Measurements from ENCODE around the gene GSDME. TPM values are rescaled to one million over a fixed set of nuclear protein-coding genes. Genes with fewer than 3 reads are reported as not detected.

GSDME gene
- total RNA-seq, 4 donors from 2014 or later: 3.1 to 5.2 (median 3.9) TPM

DNA sequence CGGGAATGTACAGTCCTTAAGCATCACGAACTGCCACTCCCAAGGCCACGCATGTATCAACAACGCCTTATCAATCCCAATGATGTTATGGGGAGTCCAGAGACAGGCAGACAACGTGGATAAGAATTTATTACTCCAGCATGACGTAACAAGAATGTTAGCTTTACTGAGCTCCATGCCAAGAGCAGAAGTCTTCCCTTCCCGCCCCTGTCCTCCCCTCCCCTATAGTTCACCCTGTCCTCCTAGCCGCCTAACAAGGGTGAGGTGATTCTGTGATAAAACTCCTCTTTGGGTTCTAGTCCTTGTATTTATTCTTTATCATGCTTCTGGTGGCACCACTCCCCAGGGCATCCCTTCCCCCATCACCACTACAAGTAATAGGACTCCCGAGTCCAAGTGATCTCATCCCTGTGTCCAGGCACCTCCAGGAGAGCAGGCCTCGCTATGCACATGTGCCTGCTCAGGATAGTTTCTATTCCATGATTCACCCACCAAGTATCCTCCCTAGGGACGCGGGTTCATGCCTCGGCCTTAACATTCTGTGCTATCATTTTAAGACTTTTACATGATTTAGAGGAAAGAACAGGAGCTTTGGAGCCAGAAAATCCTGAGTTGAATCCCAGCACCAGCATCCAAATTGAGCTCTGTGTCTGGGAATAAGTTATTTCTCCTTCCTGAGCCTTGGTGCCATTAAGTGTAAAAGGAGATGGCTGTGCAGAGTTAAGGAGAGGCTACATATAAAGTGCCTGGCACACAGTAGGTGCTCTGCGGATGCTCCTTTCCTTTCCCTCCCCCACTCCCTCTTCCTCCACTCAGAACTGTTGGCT lies 15.4 kb downstream of the GSDME start:
- no peak for TF ChIP-seq POLR2A (IDR thresholded peaks at IDR 0.05)
- TF ChIP-seq, protein P1, sequence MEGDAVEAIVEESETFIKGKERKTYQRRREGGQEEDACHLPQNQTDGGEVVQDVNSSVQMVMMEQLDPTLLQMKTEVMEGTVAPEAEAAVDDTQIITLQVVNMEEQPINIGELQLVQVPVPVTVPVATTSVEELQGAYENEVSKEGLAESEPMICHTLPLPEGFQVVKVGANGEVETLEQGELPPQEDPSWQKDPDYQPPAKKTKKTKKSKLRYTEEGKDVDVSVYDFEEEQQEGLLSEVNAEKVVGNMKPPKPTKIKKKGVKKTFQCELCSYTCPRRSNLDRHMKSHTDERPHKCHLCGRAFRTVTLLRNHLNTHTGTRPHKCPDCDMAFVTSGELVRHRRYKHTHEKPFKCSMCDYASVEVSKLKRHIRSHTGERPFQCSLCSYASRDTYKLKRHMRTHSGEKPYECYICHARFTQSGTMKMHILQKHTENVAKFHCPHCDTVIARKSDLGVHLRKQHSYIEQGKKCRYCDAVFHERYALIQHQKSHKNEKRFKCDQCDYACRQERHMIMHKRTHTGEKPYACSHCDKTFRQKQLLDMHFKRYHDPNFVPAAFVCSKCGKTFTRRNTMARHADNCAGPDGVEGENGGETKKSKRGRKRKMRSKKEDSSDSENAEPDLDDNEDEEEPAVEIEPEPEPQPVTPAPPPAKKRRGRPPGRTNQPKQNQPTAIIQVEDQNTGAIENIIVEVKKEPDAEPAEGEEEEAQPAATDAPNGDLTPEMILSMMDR (IDR thresholded peaks at IDR 0.05 in 4 of 5, conservative IDR thresholded peaks at IDR 0.05 in 1 of 5): no peak
- Histone ChIP-seq H3K4me3 (no peak overlapping the region), H3K36me3 (no peaks in the 10 kb centered on the region), H3K9me3 (peaks cover 0 to 3% (median 0%) of the 10 kb centered on the region in 3 donors), H3K4me1 (peaks cover 4 to 23% of the 10 kb centered on the region in 2 donors), H3K27ac (peak overlapping the region; percentile 63 to 82 (median 76)), H3K27me3 (no peaks in the 10 kb centered on the region)
- DNase-seq: peak; percentile 58 to 89
- peak; percentile 88 to 95 for ATAC-seq
- in situ Hi-C loops (cut with MboI; ENCODE audit: low sequenced_read_pairs in 4 of 4) (no loop called here), intact Hi-C loops (cut with DNase I; ENCODE audit: low total_unique reads) (no loop called here)

DNA sequence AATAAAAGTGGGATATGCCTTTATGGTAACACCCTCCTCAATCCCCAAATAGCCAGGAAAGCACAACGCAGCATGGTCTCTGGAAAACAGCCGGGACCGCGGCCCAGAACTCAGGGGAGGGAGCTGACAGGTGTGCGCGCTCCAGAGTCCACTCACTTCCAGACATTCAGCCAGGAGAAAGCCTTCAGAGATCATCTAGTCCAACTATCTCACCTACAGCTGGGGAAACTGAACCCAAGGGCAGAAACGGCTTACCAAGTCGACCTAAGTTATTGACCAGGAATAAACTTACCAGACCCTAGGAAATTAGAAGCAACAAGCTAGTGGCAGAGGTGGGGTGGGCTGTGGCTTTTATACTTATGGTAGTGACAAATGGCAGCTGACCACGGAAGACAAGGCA lies 16.4 kb downstream of the GSDME start:
- Histone ChIP-seq H3K4me1 (peaks cover 4 to 23% of the 10 kb centered on the region in 2 donors), H3K36me3 (no peaks in the 10 kb centered on the region), H3K27me3 (no peaks in the 10 kb centered on the region), H3K9me3 (peaks cover 0 to 3% (median 0%) of the 10 kb centered on the region in 3 donors), H3K27ac (peak overlapping the region; percentile 63 to 82 (median 76)), H3K4me3 (no peak overlapping the region)
- in situ Hi-C loops (cut with MboI; ENCODE audit: low sequenced_read_pairs in 4 of 4): no loop called here
- intact Hi-C loops (cut with DNase I; ENCODE audit: low total_unique reads): no loop called here
- DNase-seq (peak; percentile 32 to 68), ATAC-seq (peak; percentile 65 to 72)
- TF ChIP-seq, protein P1 (IDR thresholded peaks at IDR 0.05 in 4 of 5, conservative IDR thresholded peaks at IDR 0.05 in 1 of 5): no peak
- no peak for TF ChIP-seq POLR2A (IDR thresholded peaks at IDR 0.05)

DNA sequence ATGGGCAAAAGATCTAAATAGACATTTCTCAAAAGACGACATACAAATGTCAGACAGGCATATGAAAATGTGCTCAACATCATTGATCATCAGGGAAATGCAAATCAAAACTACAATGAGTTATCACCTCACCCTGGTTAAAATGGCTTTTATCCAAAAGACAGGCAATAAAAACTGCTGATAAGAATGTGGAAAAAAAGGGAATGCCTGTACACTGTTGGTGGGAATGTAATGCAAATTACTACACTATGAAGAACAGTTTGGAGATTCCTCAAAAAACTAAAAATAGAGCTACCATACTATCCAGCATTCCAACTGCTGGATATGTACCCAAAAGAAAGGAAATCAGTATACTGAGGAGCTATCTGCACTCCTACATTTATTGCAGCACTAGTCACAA lies 18.0 kb downstream of the GSDME start:
- peak overlapping the region in 1 of 4 donors; percentile 79 for H3K27ac ChIP-seq
- H3K36me3 ChIP-seq: no peaks in the 10 kb centered on the region
- in situ Hi-C loops (cut with MboI; ENCODE audit: low sequenced_read_pairs in 4 of 4) (no loop called here), intact Hi-C loops (cut with DNase I; ENCODE audit: low total_unique reads) (no loop called here)
- peaks cover 4 to 23% of the 10 kb centered on the region in 2 donors for H3K4me1 ChIP-seq
- DNase-seq: no peak
- TF ChIP-seq, protein P1 (IDR thresholded peaks at IDR 0.05 in 4 of 5, conservative IDR thresholded peaks at IDR 0.05 in 1 of 5): no peak
- TF ChIP-seq POLR2A (IDR thresholded peaks at IDR 0.05): no peak
- no peak for ATAC-seq
- H3K9me3 ChIP-seq: peaks cover 0 to 3% (median 0%) of the 10 kb centered on the region in 3 donors
- no peaks in the 10 kb centered on the region for H3K27me3 ChIP-seq
- H3K4me3 ChIP-seq: no peak overlapping the region

DNA sequence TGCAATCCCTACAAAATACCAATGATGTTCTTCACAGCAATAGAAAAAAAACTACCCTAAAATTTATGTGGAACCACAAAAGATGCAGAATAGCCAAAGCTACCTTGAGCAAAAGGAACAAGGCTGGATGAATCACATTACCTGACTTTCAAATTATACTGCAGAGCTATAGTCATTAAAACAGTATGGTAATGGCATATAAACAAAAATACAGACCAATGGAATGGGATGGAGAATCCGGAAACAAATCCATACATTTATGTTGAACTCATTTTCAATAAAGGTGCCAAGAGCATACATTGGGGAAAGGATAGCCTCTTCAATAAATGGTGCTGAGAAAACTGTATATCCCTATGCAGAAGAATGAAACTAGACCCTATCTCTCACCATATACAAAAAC lies 18.7 kb downstream of the GSDME start:
- TF ChIP-seq POLR2A (IDR thresholded peaks at IDR 0.05): no peak
- TF ChIP-seq, protein P1 (IDR thresholded peaks at IDR 0.05 in 4 of 5, conservative IDR thresholded peaks at IDR 0.05 in 1 of 5): no peak
- Histone ChIP-seq H3K4me3 (no peak overlapping the region), H3K27me3 (no peaks in the 10 kb centered on the region), H3K27ac (no peak overlapping the region), H3K4me1 (peaks cover 4 to 23% of the 10 kb centered on the region in 2 donors), H3K36me3 (no peaks in the 10 kb centered on the region), H3K9me3 (peaks cover 0 to 3% (median 0%) of the 10 kb centered on the region in 3 donors)
- intact Hi-C loops (cut with DNase I; ENCODE audit: low total_unique reads): no loop called here
- no peak for DNase-seq
- in situ Hi-C loops (cut with MboI; ENCODE audit: low sequenced_read_pairs in 4 of 4): no loop called here
- no peak for ATAC-seq
